NCI-H2107 treated with DMSO at 0.1 percent for 48 hours (cell line): ENCODE data around the gene RNF157.
"Not testable (repeated sequence)": the region's sequence is repeated elsewhere in the genome, so short reads cannot be mapped to it uniquely, and the experiment has no call there.

Experiments
- DNase-seq: peaks from one replicate; lab custom pipeline; 2025; ENCODE audit not compliant: unreplicated experiment; lab: John Stamatoyannopoulos, UW

Gene RNF157

DNA sequence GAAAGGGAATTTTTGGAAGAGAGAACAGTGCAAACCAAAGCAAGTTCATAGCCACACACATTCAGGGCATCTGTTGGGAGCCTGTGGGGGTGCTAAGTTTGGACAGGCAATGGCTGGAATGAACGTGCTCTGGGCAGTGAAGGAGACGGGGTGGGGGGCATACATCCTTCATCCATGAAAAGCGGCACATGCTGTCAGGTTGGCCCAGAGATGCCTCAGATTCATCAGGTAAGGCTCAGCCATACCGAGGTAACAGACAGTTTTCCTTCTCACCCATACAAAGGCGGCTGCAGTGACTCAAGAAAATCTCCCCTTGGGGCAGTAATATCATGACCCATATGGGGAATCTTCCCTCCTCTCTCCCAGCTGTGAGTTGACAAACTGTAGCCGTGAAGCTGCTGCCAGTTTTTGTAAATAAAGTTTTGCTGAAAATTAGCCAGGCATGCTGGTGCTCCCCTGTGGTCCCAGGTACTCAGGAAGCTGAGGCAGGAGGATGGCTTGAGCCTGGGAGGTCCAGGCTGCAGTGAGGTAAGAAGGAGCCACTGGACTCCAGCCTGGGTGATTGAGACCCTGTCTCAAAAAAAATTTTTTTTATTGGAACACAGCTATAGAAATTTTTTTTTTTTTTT, 15.6 kb upstream of the RNF157 start:
- no peak for DNase-seq

DNA sequence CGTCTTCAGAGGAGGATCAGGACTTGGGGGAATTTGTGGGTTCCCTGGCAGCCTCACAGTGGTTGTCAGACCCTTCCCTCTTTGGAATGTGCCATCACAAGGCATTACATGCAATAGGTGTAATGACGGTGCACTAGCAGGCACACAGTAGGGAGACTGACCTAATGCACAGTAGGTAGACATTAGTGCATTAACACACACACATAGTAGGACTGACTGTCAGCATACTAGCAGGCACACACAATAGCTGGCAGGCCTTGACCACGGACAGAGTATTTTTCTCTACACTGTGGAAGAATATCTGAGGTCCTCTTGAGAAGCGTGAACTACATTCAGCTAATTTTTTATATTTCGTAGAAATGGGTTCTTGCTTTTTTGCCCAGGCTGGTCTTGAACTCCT, 14.0 kb upstream of the RNF157 start:
- no peak for DNase-seq

DNA sequence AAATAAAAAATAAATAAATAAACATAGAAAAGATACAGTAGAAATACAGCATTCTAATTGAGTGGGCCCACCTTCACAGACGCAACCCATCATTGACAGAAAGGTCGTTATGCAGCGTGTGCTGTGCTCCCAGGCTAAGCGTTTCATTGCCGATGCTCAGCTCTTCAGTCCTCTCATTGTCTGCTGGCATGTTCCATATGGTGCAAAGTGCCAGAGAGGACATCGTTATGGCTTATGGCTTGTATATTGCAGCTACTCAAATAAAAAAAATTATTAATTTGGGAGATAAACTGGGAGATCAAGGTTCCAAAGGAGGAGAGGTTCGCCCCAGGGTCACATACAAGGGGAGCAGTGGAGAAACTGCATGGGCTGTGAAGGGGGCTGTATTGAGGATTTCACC, 13.5 kb upstream of the RNF157 start:
- DNase-seq: no peak

DNA sequence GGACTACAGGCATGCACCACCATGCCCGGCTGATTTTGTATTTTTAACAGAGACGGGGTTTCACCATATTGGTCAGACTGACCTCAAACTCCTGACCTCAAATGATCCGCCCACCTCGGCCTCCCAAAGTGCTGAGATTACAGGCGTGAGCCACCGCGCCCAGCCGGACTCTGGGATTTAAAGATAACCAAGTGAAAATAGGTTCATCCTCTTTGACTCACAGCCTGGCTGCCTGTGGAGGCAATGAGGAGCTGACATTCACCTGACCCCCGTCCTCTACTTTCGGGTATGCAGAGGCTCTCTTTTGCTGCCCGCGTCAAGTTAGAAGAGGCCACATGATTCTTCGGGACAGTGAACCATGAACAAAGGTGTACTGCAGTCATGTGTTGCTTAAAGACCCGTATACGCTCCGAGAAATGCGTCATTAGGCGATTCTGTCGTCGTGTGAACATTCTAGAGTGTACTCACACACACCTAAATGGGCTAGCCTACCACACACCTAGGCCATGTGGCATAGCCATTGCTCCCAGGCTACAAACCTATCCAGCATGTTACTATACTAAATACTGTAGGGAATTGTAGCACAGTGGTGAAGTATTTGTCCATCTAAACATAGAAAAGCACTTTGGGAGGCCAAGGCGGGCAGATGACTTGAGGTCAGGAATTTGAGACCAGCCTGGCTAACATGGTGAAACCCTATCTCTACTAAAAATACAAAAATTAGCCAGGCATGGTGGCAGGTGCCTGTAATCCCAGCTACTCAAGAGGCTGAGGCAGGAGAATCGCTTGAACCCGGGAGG, 12.9 kb upstream of the RNF157 start:
- not testable (repeated sequence) for DNase-seq

DNA sequence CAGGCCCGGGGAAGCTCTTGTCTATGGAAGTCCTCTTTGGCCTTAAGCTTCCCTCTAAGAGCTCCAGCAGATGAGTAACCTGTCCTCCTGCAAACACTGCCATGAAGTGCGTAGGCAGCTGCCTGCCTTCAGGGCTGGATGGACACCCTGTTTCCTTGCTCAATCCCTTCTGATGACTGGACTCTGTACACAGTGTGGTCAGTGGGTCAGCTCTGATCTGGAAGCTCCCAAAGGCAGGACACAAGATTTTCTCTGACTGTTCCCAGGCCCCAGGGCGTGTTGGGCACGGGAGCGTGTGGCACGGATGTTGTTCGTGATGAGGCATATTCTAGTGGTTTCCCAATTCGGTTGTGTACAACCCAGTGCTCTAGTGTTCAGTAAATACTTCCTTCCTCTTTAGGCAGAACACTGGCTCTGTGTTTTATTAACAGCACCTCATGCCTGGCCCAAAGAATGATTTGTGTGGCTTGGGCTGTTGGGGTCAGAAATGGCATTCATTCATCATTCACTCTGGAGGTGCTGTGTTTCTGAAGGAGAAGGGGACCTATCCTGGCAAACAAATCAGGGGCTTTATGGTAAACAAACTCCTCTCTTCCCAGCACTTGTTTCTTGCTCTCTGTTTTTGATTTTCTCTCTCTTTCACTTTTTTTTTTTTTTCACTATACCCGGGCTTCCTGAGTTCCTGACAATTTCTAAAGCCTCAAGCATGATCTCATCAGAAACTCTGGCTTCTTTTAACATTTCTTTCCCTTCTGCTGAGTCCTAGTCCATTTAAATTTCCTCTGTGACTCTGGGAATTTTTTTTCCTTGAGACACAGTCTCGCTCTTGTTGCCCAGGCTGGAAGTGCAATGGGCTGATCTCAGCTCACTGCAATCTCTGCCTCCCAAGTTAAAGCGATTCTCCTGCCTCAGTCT, 12.0 kb upstream of the RNF157 start:
- DNase-seq: no peak

DNA sequence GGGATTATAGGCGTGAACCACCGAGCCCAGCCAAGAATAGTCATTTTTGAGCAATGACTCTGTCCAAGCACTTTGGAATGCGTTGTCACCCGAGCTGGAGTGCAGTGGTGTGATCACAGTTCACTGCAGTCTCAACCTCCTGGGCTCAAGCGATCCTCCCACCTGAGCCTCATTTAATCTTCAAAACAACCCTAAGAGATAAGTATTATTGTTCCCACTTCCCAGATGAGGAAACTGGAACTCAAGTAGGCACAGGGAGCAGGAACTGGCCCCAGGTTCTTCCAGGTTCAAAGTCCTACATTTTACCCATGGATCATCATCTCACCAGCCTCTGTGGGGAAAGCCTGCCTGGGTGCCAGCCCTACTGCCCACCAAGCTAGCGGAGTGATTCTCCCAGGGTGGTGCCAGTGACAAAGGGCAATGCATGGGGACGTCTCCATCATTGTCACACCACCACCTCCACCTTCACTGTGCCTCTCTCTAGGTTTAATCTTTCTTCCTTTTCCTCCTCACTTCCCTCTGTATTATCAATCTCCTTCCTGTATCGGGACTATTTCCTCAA, 11.3 kb upstream of the RNF157 start:
- no peak for DNase-seq

DNA sequence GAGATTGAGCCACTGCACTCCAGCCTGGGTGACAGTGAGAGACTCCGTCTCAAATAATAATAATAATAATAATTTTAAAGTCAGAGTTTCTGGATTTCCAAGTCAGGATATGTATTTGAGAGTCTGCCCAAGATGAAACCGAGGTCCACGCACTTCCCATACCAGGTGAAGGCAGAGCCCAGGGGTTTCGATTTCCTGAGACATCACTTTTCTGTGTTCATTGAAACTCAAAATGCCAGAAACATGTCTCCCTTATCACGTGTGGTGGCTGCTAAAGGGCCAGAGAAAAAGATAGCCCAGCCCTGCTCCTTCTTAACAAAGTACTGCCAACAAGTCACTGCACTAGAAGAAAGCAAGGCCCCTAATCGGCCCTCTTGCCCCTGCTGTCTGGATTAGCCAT, 9.8 kb upstream of the RNF157 start:
- DNase-seq: no peak

DNA sequence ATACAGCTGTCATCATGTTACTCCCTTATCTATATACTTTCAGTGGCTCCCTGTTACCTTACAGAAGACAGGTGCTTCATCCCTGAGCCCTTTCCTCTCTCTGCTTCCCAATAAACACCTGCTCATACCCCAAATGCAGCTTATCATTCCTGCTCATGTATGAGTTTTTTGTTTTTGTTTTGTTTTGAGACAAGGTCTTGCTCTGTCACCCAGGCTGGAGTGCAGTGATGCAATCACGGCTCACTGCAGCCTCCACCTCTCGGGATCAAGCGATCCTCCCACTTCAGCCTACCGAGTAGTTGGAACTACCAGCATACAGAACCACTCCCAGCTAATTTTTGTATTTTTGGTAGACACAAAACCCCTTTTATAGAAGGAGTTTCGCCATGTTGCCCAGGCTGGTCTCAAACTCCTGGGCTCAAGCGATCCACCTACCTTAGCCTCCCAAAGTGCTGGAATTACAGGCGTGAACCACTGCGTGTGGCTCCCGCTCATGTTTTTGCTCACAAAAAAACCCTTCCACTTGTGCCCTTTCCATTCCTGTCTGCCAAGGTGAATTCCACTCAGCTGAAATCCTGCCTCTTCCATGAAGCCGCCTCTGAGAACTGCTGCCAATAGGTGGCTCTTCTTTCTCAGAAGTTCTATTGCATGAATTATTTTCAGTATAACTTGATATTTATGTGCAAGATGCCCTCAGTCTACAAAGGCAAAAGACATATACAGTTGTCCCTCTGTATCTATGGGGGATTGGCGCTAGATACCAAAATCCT, 7.9 kb upstream of the RNF157 start:
- DNase-seq: peak; percentile 52

DNA sequence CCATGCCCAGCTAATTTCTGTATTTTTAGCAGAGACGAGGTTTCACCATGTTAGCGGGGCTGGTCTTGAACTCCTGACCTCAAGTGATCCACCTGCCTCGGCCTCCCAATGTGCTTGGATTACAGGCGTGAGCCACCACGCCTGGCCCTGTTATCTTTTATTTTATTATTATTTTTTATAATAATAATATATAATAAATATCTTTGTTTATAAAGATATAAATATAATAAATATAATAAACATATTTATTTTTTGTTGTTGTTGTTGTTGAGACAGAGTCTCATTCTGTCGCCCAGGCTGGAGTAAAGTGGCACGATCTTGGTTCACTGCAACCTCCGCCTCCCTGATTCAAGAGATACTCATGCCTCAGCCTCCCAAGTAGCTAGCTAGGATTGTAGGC, 7.0 kb upstream of the RNF157 start:
- DNase-seq: no peak

DNA sequence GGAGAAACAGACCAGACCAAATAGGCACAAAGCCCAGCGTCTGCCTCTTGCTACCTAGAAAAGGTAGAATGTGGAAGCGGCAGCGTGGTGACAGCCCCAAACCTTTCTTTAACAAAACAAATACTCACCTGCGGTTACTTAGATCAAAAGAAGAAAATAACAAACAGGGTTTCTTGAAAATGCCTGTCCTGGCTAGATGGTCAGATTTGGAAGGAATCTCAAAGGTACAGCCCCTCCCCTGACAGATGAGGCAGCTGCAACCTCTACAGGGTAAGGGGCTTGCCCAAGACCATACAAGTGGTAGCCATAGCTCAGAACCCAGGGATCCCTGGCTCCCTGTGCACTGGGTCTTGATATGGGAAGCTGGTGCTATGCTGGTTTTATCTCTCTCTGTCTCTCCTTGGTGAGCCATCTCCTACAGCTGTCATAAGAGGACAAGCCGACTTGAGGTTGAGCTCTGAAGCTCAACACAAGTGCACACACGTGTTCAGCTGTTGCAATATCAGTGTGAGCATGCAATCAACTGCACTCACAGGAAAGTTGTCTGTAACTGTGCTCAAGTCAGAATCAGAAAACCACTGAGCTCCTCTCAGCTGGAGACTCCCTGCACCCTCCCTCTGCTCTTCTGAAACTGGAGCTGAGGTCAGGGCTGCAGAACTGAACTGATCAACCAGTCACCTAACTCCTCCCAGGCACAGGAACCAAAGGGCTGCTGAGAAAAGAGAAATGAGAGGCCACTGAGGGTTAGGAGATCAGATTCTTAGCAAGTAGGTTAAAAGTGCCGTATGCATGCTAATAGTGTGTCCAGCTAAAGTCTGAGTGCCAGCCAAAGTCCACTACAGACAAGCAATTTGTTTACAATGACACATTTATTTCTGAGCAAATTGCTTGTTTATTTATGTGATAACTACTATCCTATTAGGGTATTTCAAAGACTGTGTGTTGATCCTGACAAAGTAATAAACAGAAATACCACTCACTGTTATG, 6.1 kb upstream of the RNF157 start:
- peak; percentile 76 for DNase-seq

DNA sequence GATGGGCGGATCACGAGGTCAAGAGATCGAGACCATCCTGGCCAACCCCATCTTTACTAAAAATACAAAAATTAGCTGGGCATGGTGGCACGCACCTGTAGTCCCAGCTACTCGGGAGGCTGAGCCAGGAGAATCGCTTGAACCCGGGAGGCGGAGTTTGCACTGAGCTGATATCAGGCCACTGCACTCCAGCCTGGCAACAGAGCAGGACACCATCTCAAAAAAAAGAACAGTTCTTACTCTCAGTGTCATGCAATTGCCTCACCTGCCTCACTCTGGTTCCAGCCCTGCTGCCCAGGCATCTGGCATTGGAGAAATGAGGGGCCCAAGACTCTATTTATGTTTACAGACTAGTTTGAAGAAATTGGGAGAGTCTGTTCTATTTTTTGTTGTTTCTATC, 4.4 kb upstream of the RNF157 start:
- not testable (repeated sequence) for DNase-seq

DNA sequence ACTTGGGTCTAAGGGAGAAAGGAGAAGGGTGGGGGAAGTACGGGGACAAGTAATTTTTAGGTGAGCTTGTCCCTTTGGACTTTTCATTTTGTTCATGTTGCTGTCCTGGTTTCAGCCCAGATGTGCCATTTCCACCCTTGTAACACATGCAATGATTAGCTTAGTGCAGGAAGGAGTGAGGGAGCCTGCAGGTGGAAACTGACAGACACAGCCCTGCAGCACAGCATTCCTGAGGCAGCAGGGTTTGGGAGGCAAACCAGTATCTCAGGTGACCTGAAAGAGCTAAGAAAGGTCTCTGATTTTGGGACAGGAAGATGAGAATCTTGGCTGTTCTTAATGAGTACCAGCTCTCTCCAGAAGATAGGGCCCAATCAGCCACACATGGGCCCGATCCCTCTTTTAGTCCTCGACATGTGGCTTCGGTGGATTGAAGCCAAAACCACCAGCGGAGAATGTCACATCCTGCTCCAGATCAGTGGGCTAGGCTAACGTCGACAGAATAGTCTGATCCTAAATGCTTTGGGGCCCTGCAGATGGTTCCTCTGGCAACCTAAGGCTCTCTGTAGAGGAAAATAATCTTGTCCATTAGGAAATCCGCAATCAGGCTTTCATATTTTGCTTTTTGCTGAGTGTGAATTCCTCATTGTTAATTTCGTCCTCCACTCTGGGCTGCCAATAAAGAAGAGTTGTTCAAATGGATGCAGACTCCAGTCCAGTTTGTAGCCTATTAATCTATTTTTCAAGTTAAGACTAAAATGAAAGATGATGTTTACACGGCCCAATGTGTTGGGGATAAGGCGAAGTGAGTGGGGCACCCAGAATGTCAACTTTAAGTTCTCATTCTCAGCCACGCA, 3.8 kb upstream of the RNF157 start:
- no peak for DNase-seq

DNA sequence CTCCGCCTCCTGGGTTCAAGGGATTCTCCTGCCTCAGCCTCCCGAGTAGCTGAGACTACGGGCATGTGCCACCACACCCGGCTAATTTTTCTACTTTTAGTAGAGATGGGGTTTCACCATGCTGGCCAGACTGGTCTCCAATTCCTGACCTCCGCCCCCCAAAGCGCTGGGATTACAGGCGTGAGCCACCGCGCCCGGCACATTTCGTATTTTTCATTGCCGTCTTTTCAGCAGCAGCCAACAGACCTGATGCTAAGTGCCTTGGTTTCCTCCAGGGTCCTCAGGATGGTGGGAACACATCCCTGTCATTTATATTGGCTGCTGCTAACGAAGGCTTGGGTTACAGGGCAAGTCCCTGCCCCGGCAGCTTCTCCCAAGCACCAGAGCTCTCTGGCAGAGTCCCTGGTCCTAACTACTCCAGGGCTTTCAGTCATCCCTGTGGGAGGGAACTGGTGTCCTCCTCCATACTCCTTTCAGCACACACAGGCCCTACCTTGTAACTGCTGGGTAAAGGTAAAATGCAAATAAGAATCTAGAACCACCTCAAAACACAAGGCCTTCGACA, 1.5 kb upstream of the RNF157 start:
- no peak for DNase-seq

DNA sequence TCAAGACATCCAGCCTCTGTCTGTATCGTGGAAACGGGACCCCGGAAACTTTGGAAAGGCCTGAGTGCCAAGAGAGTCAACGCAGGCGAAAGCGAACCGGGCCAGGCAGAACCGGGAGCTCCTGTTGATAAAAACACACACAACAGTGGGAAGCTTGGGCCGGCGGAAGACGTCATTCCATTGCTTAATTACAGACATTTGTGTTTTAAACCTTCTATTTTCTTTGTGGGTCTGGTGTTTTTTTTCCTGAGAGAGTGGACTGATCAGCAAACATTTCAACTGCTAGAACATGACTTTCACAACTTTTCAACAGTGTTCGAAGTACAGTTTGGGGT, 878 bp upstream of the RNF157 start:
- DNase-seq: no peak

DNA sequence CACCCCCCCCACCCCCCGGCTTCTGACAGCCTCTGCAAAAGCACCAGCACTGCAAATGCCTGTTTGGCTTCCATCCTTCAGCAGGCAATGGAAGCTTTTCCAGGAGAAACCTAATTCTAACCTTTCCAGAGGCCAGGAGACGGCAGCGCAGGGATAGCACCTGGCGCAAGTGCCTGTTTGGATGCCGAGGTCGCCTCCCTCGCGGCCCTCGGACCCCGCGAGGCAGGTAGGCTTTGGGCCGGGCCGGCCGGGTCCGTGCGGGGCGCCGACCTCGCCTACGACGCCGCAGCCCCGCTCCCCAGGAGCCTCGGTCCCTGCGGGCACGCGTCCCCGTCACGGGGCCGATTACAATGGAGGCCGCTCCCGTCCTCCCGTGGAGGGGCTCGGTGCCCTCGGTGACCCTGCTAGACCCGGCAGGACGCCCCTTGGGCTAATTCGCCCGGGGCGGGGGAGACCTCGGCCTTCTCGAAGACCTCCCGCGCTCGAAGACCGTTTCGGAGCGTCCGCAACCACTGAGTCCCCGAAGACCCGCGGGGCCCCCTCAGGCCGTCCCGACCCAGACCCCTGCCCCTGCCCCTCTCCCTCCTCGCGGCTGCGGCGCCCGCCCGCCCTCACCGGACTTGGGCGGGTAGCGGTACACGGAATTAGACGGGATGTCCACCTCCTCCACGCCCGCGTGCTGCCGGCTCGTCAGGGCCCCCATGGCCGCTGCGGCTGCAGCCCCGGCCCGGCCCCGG, 587 bp downstream of the RNF157 start:
- DNase-seq: no peak

DNA sequence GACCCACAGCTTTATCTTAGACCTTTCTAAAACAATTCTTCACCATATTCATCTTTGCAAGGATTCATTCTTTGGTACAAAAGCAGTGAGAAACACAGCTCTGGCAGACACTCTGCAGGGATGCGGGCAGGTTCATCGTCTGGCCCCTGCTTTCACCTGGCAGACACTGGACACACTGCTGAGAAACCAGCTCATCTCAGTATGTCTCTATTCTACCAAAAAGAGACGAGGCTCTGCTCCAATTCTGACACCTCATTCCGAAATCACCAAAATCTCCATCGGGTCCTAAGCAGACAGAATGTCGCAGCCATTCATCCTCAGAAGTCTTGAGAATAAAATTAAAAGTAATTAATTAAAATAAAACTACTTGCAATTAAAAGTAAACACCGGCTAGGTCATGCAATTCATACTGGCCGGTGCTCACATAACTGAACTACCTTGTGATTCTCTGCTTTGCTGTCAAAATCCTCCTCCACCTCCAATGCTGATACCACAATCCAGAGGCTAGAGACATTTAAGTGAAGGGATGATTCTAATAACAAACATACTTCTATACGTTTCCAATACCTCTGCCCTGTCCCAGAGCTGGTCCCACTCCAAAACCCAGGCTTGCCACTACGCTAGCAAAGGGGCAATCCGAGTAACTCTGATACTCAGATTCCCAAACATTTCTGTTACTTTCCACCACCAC, 1.3 kb downstream of the RNF157 start:
- DNase-seq: no peak

DNA sequence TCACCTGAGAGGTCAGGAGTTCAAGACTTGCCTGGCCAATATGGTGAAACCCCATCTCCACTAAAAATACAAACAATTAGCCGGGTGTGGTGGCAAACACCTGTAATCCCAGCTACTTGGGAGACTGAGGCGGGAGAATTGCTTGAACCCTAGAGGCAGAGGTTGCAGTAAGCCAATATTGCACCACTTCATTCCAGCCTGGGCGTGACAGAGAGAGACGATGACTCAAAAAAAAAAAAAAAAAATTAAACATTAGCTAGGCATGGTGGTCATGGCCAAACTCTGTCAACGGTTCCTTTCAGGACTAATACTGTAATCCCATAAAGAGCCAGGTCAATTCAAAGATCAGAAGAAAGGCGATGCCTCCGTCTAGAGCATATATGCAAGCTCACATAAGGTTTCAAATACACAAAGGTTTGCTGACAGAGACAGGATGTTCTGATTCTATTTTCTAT, 2.4 kb downstream of the RNF157 start:
- no peak for DNase-seq
